Activated CD4-positive, alpha-beta memory T cell treated with anti-CD3 and anti-CD28 coated beads, Interleukin-2, amount 10 ng/mL, durations not matched to agents 7 days and 5 days (primary cell): ENCODE measurements around the gene SLCO3A1. TPM values are rescaled to one million over a fixed set of nuclear protein-coding genes. Genes with fewer than 3 reads are reported as not detected.

Source experiments
- CTCF ChIA-PET: fragments of 350-600 bp; sonication (Branson Sonifier 250); formaldehyde crosslinking; loops from one replicate; lab custom pipeline; 2021; ENCODE audit warnings: antibody characterized with exemption, inconsistent platforms; lab: Charles Lee
- POLR2A ChIA-PET: fragments of 350-600 bp; sonication (Branson Sonifier 250); formaldehyde crosslinking; loops from one replicate; lab custom pipeline; 2021; ENCODE audit warnings: antibody characterized with exemption; lab: Charles Lee
- DNase-seq: peaks from one replicate; pipeline ENCODE4 v3.0.0-alpha.2; 2020
- H3K27ac Mint-ChIP-seq: one replicate; pipeline ENCODE4 v1.8.0; 2021; ENCODE audit warnings: mild to moderate bottlenecking, mixed read lengths
- H3K27me3 Mint-ChIP-seq: one replicate; pipeline ENCODE4 v1.8.0; 2021; ENCODE audit warnings: mixed read lengths
- H3K36me3 Mint-ChIP-seq: one replicate; pipeline ENCODE4 v1.8.0; 2021; ENCODE audit warnings: low read depth, mixed read lengths
- H3K4me1 Mint-ChIP-seq: one replicate; pipeline ENCODE4 v1.8.0; 2021; ENCODE audit warnings: mixed read lengths
- H3K4me3 Mint-ChIP-seq: one replicate; pipeline ENCODE4 v1.8.0; 2021; ENCODE audit warnings: mild to moderate bottlenecking, mixed read lengths
- H3K9me3 Mint-ChIP-seq: one replicate; pipeline ENCODE4 v1.8.0; 2021; ENCODE audit warnings: mixed read lengths
- total RNA-seq, 2 experiments: library from RNA; stranded (reverse); gene quantifications; one replicate each; pipeline ENCODE4 v1.2.3, GENCODE V29; 2021

The SLCO3A1 gene
- total RNA-seq, 2 experiments from 2014 or later = 48.8 to 52.6 TPM

DNA sequence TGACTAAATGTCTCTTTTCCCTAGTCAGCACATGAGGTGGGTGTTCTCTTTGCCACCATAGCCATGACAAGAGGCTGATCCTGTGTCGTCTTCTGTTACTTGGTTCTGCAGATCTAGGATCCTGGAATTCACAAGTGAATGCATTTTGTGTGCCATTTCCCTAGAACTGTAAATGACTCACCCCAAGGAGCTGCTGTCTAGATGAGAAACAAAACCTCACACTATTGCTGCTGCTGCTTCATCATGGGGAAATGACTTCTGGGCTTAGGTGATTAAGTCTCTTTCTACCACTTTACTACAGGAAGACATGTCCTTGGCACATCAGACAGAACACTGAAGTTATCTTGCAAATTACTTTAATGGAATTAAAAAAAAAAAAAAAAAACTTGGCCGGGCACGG, 54.9 kb downstream of the SLCO3A1 start:
- Mint-ChIP-seq H3K27me3 (no peaks in the 10 kb centered on the region), H3K9me3 (no peaks in the 10 kb centered on the region), H3K36me3 (no peaks in the 10 kb centered on the region), H3K27ac (no peak overlapping the region), H3K4me1 (peaks cover 6% of the 10 kb centered on the region), H3K4me3 (no peak overlapping the region)
- CTCF ChIA-PET = no interaction called here
- POLR2A ChIA-PET = no interaction called here
- DNase-seq = no peak

DNA sequence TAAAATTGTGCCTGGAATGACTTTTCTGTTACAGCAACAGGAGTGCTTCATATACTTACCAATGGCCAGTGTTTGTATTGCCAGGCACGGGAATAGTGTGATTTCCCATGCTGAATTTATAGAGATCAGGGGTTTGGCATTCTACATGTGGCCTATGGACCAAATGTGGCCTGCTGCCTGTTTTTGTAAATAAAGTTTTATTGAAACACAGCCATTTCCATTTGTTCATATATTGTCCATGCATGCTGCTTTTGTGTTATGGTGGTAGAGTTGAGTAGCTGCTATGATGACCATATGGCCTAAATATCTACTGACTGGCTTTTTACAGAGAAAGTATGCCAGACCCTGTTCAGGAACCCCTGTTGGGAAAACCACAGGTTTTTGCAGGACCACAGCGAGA, 55.6 kb downstream of the SLCO3A1 start:
- ChIA-PET CTCF (no interaction called here), POLR2A (no interaction called here)
- Mint-ChIP-seq H3K9me3 (no peaks in the 10 kb centered on the region), H3K27ac (no peak overlapping the region), H3K4me1 (peaks cover 5% of the 10 kb centered on the region), H3K27me3 (no peaks in the 10 kb centered on the region), H3K4me3 (no peak overlapping the region), H3K36me3 (no peaks in the 10 kb centered on the region)
- DNase-seq = no peak

DNA sequence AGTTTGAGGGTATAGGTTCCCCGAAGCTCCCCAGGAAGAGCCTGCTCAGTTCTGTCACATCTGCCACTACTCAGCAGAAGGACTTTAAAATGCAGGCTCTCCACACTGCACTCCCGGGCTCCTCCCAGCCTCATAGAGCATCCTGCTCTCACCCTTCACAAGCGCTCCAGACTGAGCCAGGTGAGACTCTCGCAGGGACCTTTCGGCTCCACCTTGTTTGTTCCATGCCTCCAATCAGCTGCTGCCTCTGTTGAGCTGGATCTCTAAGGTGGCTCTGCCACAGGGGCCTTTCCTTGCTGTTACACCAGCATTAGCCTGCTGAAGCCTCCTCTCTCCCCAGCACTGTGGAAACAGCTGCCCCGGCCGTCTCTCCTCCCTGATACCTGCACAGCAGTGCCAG, 56.1 kb downstream of the SLCO3A1 start:
- Mint-ChIP-seq H3K4me1 (peaks cover 5% of the 10 kb centered on the region), H3K27ac (no peak overlapping the region), H3K9me3 (no peaks in the 10 kb centered on the region), H3K4me3 (no peak overlapping the region), H3K36me3 (no peaks in the 10 kb centered on the region), H3K27me3 (no peaks in the 10 kb centered on the region)
- POLR2A ChIA-PET = no interaction called here
- CTCF ChIA-PET = no interaction called here
- DNase-seq = no peak

DNA sequence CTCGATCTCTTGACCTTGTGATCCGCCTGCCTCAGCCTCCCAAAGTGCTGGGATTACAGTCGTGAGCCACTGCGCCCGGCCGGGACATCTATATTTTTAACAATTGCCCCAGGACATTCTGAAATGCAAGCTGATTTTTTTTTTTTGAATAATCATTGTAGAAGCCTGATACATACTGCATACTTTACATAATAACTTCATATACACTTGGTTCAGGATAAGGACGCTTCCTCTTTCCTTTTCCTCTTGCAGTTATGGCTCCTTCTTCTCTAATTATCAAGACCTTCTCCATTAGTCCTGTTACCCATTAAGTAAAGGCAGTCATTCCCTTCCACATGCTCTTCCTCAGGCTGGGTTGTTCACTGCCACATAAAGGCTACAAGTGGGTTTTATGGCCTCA, 58.3 kb downstream of the SLCO3A1 start:
- H3K4me1 Mint-ChIP-seq = peaks cover 5% of the 10 kb centered on the region

DNA sequence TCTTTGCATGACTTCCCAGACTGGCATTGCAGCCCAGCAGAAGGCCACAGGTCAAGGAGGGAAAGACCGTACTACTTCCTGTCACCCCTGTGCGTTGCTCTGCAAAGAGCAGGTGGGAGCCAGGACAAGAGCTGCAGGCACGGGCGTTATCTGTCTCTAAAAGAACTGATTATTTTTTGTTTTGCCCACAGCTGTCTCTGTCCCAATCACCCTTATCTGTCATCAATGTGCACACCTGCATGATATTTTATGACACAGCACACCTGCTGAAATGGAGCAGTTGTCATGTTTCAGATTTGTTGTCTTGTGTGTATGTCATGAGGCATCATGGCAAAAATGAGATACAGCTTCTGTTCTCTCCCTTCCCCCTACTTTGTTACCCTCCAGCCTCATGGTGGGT, 58.8 kb downstream of the SLCO3A1 start:
- Mint-ChIP-seq H3K27ac (no peak overlapping the region), H3K9me3 (no peaks in the 10 kb centered on the region), H3K27me3 (no peaks in the 10 kb centered on the region), H3K36me3 (peaks cover 23% of the 10 kb centered on the region), H3K4me3 (no peak overlapping the region), H3K4me1 (peaks cover 5% of the 10 kb centered on the region)
- ChIA-PET CTCF (no interaction called here), POLR2A (no interaction called here)
- no peak for DNase-seq

More for the DNA sequence above, 58.3 kb downstream of the SLCO3A1 start:
- no peak for DNase-seq
- Mint-ChIP-seq H3K27me3 (no peaks in the 10 kb centered on the region), H3K27ac (no peak overlapping the region), H3K9me3 (no peaks in the 10 kb centered on the region), H3K4me3 (no peak overlapping the region), H3K36me3 (peaks cover 18% of the 10 kb centered on the region)
- POLR2A ChIA-PET = no interaction called here
- CTCF ChIA-PET = no interaction called here

DNA sequence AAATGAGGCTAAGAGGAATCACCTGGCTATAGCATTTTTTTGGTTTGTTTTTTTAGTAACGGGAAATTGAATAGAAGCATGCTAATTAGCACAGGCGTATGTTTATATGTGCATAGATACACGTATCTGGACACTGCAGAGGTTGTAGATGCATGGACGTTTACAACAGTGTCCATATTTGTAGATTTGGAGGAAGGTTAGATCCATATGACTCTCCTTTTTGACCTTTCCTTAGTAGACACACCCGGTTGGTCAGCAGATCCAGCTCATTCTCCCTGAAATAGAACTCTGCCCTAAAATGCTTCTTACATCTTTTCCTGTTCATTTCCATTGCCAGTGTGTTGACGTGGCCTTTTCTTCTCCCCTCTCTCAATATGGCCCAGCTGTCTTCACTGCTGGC, 60.1 kb downstream of the SLCO3A1 start:
- H3K4me3 Mint-ChIP-seq = no peak overlapping the region
- no peaks in the 10 kb centered on the region for H3K4me1 Mint-ChIP-seq
- no peaks in the 10 kb centered on the region for H3K9me3 Mint-ChIP-seq
- H3K36me3 Mint-ChIP-seq = peaks cover 31% of the 10 kb centered on the region
- no peak for DNase-seq
- H3K27me3 Mint-ChIP-seq = no peaks in the 10 kb centered on the region
- H3K27ac Mint-ChIP-seq = no peak overlapping the region
- CTCF ChIA-PET = no interaction called here
- POLR2A ChIA-PET = no interaction called here

DNA sequence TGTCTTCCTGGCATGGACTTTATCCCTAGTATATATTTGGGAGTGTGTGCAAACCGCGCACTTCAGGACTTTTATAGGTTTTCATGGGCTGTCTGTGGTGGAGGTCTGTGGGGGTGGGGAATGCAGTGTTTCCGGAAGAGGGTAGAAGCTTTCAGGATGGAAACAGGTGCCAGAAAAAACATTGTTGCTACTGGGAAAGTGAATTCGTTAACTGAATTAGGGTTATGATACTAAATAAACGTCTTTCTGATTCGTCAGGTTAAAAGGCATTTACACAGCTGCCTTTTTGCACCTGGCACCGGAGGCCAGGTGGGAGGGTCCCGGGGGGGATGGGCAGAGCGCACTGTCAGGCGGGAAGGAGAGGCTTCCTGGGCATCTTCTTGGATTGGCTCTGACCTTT, 62.1 kb downstream of the SLCO3A1 start:
- POLR2A ChIA-PET = no interaction called here
- peaks cover 4% of the 10 kb centered on the region for H3K4me1 Mint-ChIP-seq
- H3K27ac Mint-ChIP-seq = no peak overlapping the region
- no peak for DNase-seq
- peaks cover 31% of the 10 kb centered on the region for H3K36me3 Mint-ChIP-seq
- H3K9me3 Mint-ChIP-seq = no peaks in the 10 kb centered on the region
- no peaks in the 10 kb centered on the region for H3K27me3 Mint-ChIP-seq
- CTCF ChIA-PET = no interaction called here
- H3K4me3 Mint-ChIP-seq = no peak overlapping the region

DNA sequence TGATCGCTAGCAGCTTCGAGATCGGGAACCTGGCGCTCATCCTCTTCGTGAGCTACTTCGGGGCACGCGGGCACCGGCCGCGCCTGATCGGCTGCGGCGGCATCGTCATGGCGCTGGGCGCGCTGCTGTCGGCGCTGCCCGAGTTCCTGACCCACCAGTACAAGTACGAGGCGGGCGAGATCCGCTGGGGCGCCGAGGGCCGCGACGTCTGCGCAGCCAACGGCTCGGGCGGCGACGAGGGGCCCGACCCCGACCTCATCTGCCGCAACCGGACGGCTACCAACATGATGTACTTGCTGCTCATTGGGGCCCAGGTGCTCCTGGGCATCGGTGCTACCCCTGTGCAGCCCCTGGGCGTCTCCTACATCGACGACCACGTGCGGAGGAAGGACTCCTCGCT, 62.5 kb downstream of the SLCO3A1 start:
- DNase-seq = no peak
- Mint-ChIP-seq H3K9me3 (no peaks in the 10 kb centered on the region), H3K4me3 (no peak overlapping the region), H3K27ac (no peak overlapping the region), H3K36me3 (peaks cover 31% of the 10 kb centered on the region), H3K4me1 (peaks cover 8% of the 10 kb centered on the region), H3K27me3 (no peaks in the 10 kb centered on the region)
- POLR2A ChIA-PET = no interaction called here
- CTCF ChIA-PET = no interaction called here

DNA sequence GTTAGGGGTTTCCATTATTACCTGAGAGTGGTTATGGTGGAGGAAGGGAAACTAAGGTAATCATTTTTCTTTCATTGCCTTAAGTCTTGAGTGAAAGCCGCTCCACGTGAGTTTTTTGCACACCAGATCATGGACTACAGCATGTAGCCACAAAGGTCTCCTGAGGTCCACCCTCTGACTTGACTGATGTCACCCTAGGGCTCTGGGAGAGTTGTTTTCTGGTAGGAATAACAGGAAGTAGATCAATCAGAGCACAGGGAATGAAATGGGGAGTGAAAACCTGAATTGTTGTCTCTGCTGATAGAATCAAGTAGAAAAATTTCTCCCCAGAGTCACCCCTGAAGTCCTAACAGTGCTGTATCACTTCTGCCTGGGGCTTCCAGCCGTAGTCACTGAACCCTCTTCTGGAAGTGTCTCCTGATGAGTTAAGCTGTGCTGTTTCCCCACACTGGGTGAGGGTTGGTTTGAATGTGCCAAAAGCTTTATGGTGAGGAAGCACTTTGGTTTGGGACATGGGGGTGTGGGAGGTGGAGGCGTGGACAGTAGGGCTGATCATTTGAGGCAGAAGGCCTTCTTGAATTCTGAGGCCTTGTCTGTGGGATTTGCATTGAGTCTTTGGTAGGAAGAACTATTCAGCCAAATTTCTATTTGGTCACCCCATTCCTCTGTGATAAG, 64.3 kb downstream of the SLCO3A1 start:
- ChIA-PET CTCF (no interaction called here), POLR2A (no interaction called here)
- H3K9me3 Mint-ChIP-seq = no peaks in the 10 kb centered on the region
- no peaks in the 10 kb centered on the region for H3K27me3 Mint-ChIP-seq
- H3K36me3 Mint-ChIP-seq = peaks cover 33% of the 10 kb centered on the region
- no peak overlapping the region for H3K4me3 Mint-ChIP-seq
- no peak overlapping the region for H3K27ac Mint-ChIP-seq
- peaks cover 14% of the 10 kb centered on the region for H3K4me1 Mint-ChIP-seq
- DNase-seq = no peak

DNA sequence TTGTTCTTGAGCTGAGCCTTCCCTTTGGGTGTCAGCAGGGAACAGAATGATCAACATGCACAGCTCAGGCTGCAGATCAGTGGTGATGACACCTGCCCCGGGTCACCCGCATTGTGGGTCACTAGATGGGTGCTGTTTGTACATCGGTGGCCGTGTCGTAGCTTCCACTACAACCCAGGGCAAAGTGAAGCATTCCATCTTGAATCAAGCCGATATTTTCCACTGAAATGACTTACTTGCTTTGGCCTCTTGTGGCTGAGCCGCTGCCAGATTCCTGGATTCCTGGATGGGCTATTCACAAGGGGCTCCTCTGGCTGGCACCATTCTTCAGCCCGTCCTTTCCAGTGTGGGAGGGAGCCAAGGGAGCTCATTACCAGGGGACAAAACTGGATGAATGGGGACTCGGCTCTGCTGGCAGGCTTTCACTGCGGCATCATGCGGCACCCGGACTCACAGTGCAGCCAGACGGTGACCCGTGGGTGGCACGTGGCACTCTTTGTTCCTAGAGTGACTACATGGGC, 65.6 kb downstream of the SLCO3A1 start:
- Mint-ChIP-seq H3K9me3 (no peaks in the 10 kb centered on the region), H3K27me3 (no peaks in the 10 kb centered on the region), H3K27ac (no peak overlapping the region), H3K4me1 (peaks cover 14% of the 10 kb centered on the region), H3K4me3 (no peak overlapping the region), H3K36me3 (peaks cover 33% of the 10 kb centered on the region)
- ChIA-PET POLR2A (interaction anchor here (0.9 kb wide), 1 partner anchor 14 kb away, joined by 3 read pairs; no protein-coding TSS in a partner anchor), CTCF (no interaction called here)
- no peak for DNase-seq

DNA sequence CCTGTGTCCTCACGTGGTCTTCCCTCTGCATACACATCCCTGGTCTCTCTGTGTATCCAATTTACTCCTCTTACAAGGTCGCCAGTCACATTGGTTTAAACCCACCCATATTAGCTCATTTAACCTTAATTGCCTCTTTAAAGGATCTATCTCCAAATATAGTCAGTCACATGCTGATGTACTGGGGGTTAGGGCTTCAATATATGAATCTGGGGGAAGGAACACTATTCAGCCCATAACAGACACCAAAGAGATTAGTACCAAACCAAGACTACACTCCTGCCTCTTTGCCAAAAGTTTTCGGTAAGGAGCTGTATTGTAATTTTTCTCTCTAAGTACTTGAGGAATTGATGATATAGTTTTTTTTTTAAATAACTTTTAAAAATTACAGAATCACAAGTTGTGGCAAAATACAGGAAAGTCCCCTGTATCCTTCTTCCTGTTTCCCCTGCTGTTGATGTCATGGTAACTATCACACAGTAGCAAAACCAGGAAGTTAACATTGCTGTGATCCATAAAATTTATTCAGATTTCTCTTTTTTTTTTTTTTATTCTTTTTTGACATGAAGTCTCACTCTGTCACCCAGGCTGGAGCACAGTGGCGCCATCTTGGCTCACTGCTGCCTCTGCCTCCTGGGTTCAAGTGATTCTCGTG, 67.8 kb downstream of the SLCO3A1 start:
- CTCF ChIA-PET = no interaction called here
- no peaks in the 10 kb centered on the region for H3K9me3 Mint-ChIP-seq
- H3K27me3 Mint-ChIP-seq = no peaks in the 10 kb centered on the region
- H3K36me3 Mint-ChIP-seq = peaks cover 20% of the 10 kb centered on the region
- peak overlapping the region; percentile 50 for H3K27ac Mint-ChIP-seq
- no peak for DNase-seq
- POLR2A ChIA-PET = interaction anchor here (0.6 kb wide), 1 partner anchor 174 kb away, joined by 3 read pairs; no protein-coding TSS in a partner anchor
- H3K4me3 Mint-ChIP-seq = no peak overlapping the region
- H3K4me1 Mint-ChIP-seq = peaks cover 17% of the 10 kb centered on the region

DNA sequence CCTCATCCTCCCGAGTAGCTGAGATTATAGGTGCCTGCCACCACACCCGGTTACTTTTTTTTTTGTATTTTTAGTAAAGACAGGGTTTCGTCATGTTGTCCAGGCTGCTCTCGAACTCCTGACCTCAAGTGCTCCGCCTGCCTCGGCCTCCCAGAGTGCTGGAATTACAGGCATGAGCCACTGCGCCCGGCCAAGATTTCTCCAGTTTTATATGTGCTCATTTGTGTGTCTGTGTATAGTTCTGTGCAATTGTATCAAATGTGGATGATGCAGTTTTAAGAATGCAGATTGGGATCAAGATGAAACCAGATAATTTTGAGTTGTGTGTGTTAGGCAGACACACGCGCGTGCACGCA, 68.3 kb downstream of the SLCO3A1 start:
- Mint-ChIP-seq H3K9me3 (no peaks in the 10 kb centered on the region), H3K27me3 (no peaks in the 10 kb centered on the region), H3K27ac (no peak overlapping the region), H3K4me3 (no peak overlapping the region), H3K4me1 (peaks cover 21% of the 10 kb centered on the region), H3K36me3 (peaks cover 15% of the 10 kb centered on the region)
- DNase-seq = no peak
- ChIA-PET POLR2A (interaction anchor here (0.6 kb wide), 1 partner anchor 174 kb away, joined by 3 read pairs; no protein-coding TSS in a partner anchor), CTCF (no interaction called here)

DNA sequence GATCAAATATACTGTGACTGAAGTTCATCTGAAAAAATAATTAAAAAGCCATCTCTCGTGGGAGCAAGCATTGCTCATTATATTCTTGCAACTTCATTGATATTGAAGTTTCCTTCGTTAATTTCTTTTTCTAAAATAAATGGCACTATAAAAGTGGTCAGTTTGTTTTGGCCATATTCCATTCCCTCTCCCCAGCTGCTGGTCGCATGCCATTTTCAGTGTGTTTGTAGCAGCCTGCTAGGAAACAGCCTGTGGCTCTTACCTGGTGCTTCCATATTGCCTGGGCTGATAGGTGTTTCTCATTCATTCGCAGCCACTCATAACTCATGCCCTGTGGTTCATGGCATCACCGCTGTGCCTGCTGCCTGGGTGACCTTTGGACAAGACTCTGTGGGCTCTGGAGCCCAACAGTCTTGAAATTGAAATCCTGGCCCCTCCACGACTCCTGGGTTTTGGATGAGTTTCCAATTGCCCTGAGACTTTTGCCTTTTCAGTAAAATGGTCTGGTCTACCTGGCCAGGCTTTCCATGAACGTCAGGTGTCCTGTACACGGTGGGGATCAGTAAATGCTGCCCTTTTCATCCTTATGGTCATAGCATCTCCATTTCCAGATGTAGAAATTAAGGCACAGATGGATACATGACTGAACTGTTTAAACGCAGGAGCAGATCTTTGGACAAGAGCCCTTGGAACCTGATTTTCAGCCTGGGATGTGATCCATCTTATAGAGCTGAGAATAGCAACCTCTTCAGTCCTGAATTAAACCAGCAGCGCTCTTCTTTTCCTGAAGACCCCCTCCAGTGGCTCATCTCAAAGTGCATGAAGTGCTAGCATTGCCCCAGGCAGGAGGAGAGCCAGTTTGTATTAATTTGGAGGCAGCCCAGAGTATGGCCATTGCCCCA, 69.4 kb downstream of the SLCO3A1 start:
- no peaks in the 10 kb centered on the region for H3K9me3 Mint-ChIP-seq
- peaks cover 8% of the 10 kb centered on the region for H3K36me3 Mint-ChIP-seq
- no peak for DNase-seq
- H3K27me3 Mint-ChIP-seq = no peaks in the 10 kb centered on the region
- no peak overlapping the region for H3K27ac Mint-ChIP-seq
- POLR2A ChIA-PET = no interaction called here
- H3K4me1 Mint-ChIP-seq = peaks cover 23% of the 10 kb centered on the region
- CTCF ChIA-PET = no interaction called here
- no peak overlapping the region for H3K4me3 Mint-ChIP-seq
